H1 (cell line): ENCODE results near the gene JUP.

ENCODE experiments used
- BCL11A ChIP-seq, 2 experiments: IDR thresholded peaks; one replicate each; pipeline ENCODE4 v1.6.1; 2011; ENCODE audit warnings: low read depth in 2 of 2, low read length in 2 of 2, mild to moderate bottlenecking in 2 of 2
- POLR2A ChIP-seq, 2 experiments: IDR thresholded peaks; 1 replicate in 1 of 2; 2 replicates in 1 of 2; pipeline ENCODE4 v1.6.1; 2011; ENCODE audit warnings: low read depth in 2 of 2, low read length in 2 of 2, mild to moderate bottlenecking in 2 of 2; ENCODE audit errors: control extremely low read depth in 1 of 2
- SUZ12 ChIP-seq: fragments of 200-600 bp; sonication (generic); IDR thresholded peaks from 2 replicates; pipeline ENCODE4 v1.6.1; 2012; ENCODE audit warnings: mild to moderate bottlenecking, inconsistent platforms, low read length, moderate library complexity, mixed read lengths
- TAF1 ChIP-seq: IDR thresholded peaks from 2 replicates; pipeline ENCODE4 v1.6.1; 2011; ENCODE audit warnings: mild to moderate bottlenecking, low read depth, low read length
- TF ChIP-seq, protein P1 (sequence below), 3 experiments: IDR thresholded peaks; 1 replicate in 2 of 3; 2 replicates in 1 of 3; pipeline versions ENCODE4 v1.5.1 to v1.6.1; 2011; ENCODE audit warnings: low read length in 3 of 3, mild to moderate bottlenecking in 3 of 3, inconsistent platforms in 2 of 3, low read depth in 1 of 3, moderate library complexity in 1 of 3; ENCODE audit not compliant: insufficient read depth in 1 of 3; ENCODE audit errors: control extremely low read depth in 1 of 3

DNA sequence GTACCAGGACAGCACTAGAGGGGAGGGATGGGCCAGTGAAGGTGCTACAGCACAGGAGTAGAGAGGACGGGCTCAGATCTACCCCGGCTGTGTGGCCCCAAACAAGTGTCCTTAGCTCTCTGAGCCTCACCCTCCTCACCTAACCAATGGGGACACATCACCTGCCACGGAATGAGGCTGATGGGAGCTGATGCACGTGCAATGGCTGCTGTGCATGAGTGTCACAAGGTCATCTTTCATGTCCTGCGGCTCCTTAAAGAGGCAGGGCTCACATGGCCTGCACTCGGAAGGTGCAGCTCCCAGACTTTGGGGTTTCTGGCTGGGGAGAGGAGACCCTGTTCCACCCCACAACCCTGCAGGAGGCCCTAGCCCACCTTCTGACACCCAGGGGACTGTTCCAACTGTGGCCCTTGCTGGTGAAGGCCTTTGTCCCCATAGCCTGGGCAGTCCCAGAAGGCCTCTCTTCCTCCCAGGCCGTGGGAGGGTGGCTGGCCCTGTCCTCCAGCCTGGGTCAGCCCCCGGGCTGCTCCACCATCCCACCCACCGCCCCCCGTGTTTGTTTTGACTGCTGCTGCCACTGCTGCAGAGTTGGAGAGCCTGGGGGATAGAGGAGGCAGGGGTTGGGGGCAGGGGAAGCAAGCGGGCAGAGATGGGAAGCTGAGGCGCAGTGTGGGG lies 62.6 kb downstream of the JUP start:
- TF ChIP-seq, protein P1, sequence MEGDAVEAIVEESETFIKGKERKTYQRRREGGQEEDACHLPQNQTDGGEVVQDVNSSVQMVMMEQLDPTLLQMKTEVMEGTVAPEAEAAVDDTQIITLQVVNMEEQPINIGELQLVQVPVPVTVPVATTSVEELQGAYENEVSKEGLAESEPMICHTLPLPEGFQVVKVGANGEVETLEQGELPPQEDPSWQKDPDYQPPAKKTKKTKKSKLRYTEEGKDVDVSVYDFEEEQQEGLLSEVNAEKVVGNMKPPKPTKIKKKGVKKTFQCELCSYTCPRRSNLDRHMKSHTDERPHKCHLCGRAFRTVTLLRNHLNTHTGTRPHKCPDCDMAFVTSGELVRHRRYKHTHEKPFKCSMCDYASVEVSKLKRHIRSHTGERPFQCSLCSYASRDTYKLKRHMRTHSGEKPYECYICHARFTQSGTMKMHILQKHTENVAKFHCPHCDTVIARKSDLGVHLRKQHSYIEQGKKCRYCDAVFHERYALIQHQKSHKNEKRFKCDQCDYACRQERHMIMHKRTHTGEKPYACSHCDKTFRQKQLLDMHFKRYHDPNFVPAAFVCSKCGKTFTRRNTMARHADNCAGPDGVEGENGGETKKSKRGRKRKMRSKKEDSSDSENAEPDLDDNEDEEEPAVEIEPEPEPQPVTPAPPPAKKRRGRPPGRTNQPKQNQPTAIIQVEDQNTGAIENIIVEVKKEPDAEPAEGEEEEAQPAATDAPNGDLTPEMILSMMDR (IDR thresholded peaks at IDR 0.05; ENCODE audit: control extremely low read depth in 1 of 3, insufficient read depth in 1 of 3, low read depth in 1 of 3, low read length in 3 of 3), result no peak
- TF ChIP-seq POLR2A (IDR thresholded peaks at IDR 0.05; ENCODE audit: control extremely low read depth in 1 of 2, low read depth in 2 of 2, low read length in 2 of 2) (no peak), BCL11A (IDR thresholded peaks at IDR 0.05; ENCODE audit: low read depth in 2 of 2, low read length in 2 of 2) (no peak), SUZ12 (no peak), TAF1 (no peak)
